ENCODE results near the gene KLHL8. TPM values are rescaled to one million over a fixed set of nuclear protein-coding genes. Genes with fewer than 3 reads are reported as not detected.

The KLHL8 gene
- polyA plus RNA-seq, 1 donor from 2014 or later, result 15.0 TPM

DNA sequence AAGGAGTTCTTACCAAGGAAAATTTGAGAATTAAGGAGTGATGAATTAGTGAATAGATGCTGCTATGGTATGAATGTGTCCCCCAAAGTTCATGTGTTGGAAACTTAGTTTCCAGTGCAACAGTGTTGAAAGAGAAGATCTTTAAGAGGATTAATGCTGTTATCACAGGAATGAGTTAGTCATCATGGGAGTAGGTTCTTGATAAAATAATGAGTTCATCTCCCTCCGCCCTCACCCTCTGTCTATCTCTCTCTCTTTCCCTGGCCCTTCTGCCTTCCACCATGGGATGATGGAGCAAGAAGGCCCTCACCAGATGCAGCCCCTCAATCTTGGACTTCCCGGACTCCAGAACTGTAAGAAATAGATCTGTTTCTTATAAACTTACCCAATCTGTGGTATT is 38.3 kb upstream of the KLHL8 start:
- Histone ChIP-seq H3K27me3 (ENCODE audit: insufficient read depth, low read depth, low read length) (no peaks in the 10 kb centered on the region), H4K20me1 (ENCODE audit: insufficient read depth) (no peaks in the 10 kb centered on the region), H3F3A (ENCODE audit: insufficient read depth, low read length, poor library complexity, severe bottlenecking) (no peaks in the 10 kb centered on the region), H3K9me3 (ENCODE audit: low read length) (no peaks in the 10 kb centered on the region), H3K4me2 (ENCODE audit: low read length) (no peak overlapping the region), H3K27ac (ENCODE audit: low read length) (no peak overlapping the region), H3K4me3 (ENCODE audit: low read length) (no peak overlapping the region), H3K9ac (ENCODE audit: low read length) (no peak overlapping the region), H2AFZ (ENCODE audit: low read depth, low read length) (no peak overlapping the region), H3K9me2 (ENCODE audit: insufficient read depth, low read length) (no peaks in the 10 kb centered on the region), H3K79me2 (replicated peaks; ENCODE audit: insufficient read depth, low read length) (no peaks in the 10 kb centered on the region), H3K36me3 (ENCODE audit: insufficient read depth, low read length) (no peaks in the 10 kb centered on the region)
- TF ChIP-seq REST (IDR thresholded peaks at IDR 0.05; ENCODE audit: borderline replicate concordance) (no peak), POLR2AphosphoS5 (IDR thresholded peaks at IDR 0.05) (no peak)

- H3K36me3 ChIP-seq (ENCODE audit: insufficient read depth, low read length), result no peaks in the 10 kb centered on the region
- no peak for TF ChIP-seq SMC3 (conservative IDR thresholded peaks at IDR 0.05; ENCODE audit: poor library complexity)
- no peaks in the 10 kb centered on the region for H3K9me3 ChIP-seq (ENCODE audit: low read length)
- no peak overlapping the region for H3K4me2 ChIP-seq (ENCODE audit: low read length)
- H3K27ac ChIP-seq (ENCODE audit: low read length), result no peak overlapping the region
- no peak overlapping the region for H2AFZ ChIP-seq (ENCODE audit: low read depth, low read length)
- H3F3A ChIP-seq (ENCODE audit: insufficient read depth, low read length, poor library complexity, severe bottlenecking), result no peaks in the 10 kb centered on the region
- no peaks in the 10 kb centered on the region for H4K20me1 ChIP-seq (ENCODE audit: insufficient read depth)
- H3K27me3 ChIP-seq (ENCODE audit: insufficient read depth, low read depth, low read length), result no peaks in the 10 kb centered on the region
- H3K79me2 ChIP-seq (replicated peaks; ENCODE audit: insufficient read depth, low read length), result no peaks in the 10 kb centered on the region
- H3K4me3 ChIP-seq (ENCODE audit: low read length), result no peak overlapping the region
- H3K9me2 ChIP-seq (ENCODE audit: insufficient read depth, low read length), result no peaks in the 10 kb centered on the region
- H3K9ac ChIP-seq (ENCODE audit: low read length), result no peak overlapping the region
Measured at GRCh38 chr4:87257523-87257922, 37.1 kb upstream of the KLHL8 start.

DNA sequence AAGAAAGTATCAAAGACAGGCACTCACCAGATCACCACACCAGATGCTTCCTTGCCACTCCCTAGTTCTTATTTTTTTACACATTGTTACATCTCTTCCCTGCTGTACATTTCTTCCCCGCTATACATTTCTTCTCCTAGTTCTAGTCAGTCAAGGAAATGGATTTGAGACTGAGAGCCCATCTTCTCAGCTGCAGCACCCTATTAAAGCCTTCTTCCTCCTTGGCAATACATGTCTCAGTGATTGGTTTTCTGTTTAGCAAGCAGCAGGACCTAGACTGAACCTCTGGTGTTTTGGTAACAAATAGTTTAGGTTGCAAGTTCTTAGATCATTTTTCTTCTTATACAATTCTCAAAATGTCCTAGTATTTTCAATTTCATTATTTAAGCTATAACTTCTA is 35.3 kb upstream of the KLHL8 start:
- Histone ChIP-seq H3K9ac (ENCODE audit: low read length) (no peak overlapping the region), H3K4me3 (ENCODE audit: low read length) (no peak overlapping the region), H3K79me2 (replicated peaks; ENCODE audit: insufficient read depth, low read length) (no peaks in the 10 kb centered on the region), H3K4me2 (ENCODE audit: low read length) (no peak overlapping the region), H3K27me3 (ENCODE audit: insufficient read depth, low read depth, low read length) (no peaks in the 10 kb centered on the region), H3K27ac (ENCODE audit: low read length) (no peak overlapping the region), H3K36me3 (ENCODE audit: insufficient read depth, low read length) (no peaks in the 10 kb centered on the region), H3K9me3 (ENCODE audit: low read length) (no peaks in the 10 kb centered on the region), H3F3A (ENCODE audit: insufficient read depth, low read length, poor library complexity, severe bottlenecking) (no peaks in the 10 kb centered on the region), H4K20me1 (ENCODE audit: insufficient read depth) (no peaks in the 10 kb centered on the region), H2AFZ (ENCODE audit: low read depth, low read length) (no peak overlapping the region), H3K9me2 (ENCODE audit: insufficient read depth, low read length) (no peaks in the 10 kb centered on the region)
- TF ChIP-seq MXI1 (conservative IDR thresholded peaks at IDR 0.05; ENCODE audit: poor library complexity, severe bottlenecking) (no peak), RAD21 (conservative IDR thresholded peaks at IDR 0.05) (no peak), TAF1 (IDR thresholded peaks at IDR 0.05; ENCODE audit: low read depth) (no peak), POLR2AphosphoS5 (IDR thresholded peaks at IDR 0.05) (no peak), CTCF (IDR thresholded peaks at IDR 0.05; ENCODE audit: poor library complexity, severe bottlenecking) (no peak), EP300 (conservative IDR thresholded peaks at IDR 0.05; ENCODE audit: poor library complexity, severe bottlenecking) (no peak), SMC3 (conservative IDR thresholded peaks at IDR 0.05; ENCODE audit: poor library complexity) (no peak), REST (IDR thresholded peaks at IDR 0.05; ENCODE audit: borderline replicate concordance) (no peak), EZH2 (IDR thresholded peaks at IDR 0.05; ENCODE audit: borderline replicate concordance, insufficient read depth, low read length, poor library complexity, severe bottlenecking) (no peak)

Data from neural cell (in vitro differentiated cells).